ENCODE data around the gene KIF5A.
"Not testable (repeated sequence)": the region's sequence is repeated elsewhere in the genome, so short reads cannot be mapped to it uniquely, and the experiment has no call there.

The KIF5A gene

GRCh38 chr12:57585156-57585555 is 35.3 kb downstream of the KIF5A start:
- no peak for DNase-seq

DNA sequence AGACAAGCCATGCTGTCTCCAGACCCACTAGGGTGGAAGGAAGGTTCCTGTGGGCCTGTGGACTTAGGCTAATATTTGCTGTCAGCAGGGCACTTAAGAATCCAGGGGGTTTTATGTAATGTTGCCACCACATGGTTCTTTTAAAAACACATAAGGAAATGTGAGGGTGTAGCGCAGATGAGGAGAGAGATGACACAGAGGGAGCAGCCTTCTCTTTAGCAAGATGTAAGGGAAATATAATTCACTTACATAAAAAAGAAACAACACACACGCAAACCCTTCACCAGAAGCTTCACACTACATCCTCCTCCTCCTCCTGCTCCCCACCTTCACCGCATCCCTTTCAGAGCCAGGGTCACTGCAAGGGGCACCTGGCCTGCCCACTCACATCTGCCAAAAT is 36.3 kb downstream of the KIF5A start:
- DNase-seq: no peak

DNA sequence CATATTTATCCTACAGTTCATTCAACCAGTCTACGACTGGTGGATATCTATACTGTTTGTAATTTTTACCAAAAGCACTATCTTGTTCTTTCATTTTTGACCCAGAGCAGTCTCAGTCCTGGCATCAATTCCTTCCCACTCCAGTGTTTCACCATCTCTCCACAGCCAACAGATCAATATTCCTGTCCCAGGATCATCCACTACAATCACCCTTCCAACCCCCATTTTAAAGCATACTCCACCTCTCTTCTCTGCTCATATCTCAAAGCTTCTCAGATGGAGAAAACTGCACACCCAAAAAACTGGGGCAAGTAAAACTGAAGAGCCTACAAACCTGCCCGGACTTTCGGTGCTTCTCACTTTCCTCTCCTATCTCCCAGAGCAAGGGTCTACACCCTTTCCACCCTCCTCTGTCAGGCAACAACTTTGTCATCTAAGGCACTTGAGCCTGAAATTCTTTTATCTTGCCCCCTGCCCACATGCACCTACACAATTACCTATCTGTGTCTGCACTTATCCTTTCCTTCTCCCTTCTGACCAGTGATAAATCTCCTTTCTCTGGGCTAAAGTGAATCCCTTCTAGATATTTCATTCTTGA is 37.1 kb downstream of the KIF5A start:
- no peak for DNase-seq

DNA sequence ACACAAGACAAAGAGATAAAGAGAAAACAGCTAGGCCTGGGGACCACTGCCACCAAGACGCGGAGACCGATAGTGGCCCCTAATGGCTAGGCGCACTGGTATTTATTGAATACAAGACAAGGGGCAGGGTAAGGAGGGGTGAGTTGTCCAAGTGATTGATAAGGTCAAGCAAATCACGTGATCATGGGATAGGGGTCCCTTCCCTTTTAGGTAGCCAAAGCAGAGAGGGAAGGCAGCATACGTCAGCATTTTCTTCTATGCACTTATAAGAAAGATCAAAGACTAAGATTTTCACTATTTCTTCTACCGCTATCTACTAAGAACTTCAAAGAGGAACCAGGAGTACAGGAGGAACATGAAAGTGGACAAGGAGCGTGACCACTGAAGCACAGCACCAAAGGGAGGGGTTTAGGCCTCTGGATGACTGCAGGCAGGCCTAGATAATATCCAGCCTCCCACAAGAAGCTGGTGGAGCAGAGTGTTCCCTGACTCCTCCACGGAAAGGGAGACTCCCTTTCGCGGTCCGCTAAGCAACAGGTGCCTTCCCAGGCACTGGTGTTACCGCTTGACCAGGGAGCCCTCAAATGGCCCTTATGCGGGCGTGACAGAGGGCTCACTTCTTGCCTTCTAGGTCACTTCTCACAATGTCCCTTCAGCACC is 39.2 kb downstream of the KIF5A start:
- DNase-seq: not testable (repeated sequence)

GRCh38 chr12:57590479-57590863 is 40.6 kb downstream of the KIF5A start:
- no peak for DNase-seq

DNA sequence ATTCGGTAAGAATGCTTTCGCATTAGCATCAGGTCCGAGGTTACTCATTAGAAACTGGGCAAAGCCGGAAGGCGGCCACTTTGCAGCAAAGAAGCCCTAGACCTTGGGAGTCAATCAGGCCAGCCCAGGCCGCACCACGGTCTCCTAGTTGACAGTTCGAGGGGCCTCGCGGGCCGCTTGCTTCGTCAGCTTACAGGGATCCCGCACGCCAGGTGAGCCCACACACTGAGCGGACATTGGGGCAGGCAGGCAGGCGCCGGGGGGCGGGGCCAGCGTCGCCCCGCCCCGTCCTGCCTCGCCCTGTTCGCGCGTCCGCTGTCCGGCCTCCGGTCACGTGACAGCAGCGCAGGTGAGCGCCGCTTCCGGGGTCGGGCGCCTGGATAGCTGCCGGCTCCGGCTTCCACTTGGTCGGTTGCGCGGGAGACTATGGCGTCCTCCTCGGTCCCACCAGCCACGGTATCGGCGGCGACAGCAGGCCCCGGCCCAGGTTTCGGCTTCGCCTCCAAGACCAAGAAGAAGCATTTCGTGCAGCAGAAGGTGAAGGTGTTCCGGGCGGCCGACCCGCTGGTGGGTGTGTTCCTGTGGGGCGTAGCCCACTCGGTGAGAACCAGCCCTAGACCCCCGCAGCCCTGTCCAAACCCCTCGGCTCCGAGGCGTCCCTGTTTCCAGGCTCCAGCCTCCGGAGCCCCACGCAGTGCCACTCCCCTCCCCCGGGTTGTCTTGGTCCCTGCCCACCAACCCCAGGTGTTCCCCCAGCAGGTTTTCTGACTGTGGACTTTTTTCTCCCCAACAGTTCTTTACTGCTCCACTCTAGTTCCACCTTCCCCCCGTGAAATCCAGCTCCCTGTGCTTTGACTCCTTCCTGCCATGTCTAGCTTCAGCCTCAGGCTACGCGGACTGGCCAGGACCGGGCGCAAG is 41.3 kb downstream of the KIF5A start, which contains the start of gene PIP4K2C:
TSS of gene PIP4K2C (plus strand) at position 329 of the 918 bp plus-strand sequence. CDS start at position 427, 98 bp downstream.
- peak; percentile 2 for DNase-seq

- no peak for DNase-seq
Measured at GRCh38 chr12:57591782-57592325, 42.0 kb downstream of the KIF5A start.

GRCh38 chr12:57592551-57593165 is 42.8 kb downstream of the KIF5A start:
- no peak for DNase-seq

DNA sequence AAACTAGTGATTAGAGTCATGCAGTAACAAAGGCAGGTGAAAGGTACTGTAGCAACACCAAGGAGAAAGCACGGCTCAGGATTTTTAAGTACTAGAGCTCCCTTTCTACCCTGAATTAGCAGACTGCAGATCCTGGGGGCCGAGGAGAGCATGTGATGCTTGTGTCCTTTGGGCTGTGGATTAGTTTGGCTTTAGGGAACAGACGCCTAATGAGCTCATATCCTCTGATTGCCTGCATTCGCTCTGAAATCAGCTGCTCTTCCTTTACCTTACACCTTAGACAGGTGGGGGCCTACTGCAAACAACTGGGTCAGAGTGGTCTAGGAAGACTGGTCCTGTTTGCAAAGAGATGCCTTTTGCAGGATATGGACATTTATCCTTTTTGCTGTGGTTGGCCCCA is 43.3 kb downstream of the KIF5A start:
- no peak for DNase-seq

- no peak for DNase-seq
Measured at GRCh38 chr12:57600395-57600794, 50.6 kb downstream of the KIF5A start.

- DNase-seq: no peak
Measured at GRCh38 chr12:57602544-57602943, 52.7 kb downstream of the KIF5A start.

- DNase-seq: no peak
Measured at GRCh38 chr12:57603324-57603723, 53.5 kb downstream of the KIF5A start.

DNA sequence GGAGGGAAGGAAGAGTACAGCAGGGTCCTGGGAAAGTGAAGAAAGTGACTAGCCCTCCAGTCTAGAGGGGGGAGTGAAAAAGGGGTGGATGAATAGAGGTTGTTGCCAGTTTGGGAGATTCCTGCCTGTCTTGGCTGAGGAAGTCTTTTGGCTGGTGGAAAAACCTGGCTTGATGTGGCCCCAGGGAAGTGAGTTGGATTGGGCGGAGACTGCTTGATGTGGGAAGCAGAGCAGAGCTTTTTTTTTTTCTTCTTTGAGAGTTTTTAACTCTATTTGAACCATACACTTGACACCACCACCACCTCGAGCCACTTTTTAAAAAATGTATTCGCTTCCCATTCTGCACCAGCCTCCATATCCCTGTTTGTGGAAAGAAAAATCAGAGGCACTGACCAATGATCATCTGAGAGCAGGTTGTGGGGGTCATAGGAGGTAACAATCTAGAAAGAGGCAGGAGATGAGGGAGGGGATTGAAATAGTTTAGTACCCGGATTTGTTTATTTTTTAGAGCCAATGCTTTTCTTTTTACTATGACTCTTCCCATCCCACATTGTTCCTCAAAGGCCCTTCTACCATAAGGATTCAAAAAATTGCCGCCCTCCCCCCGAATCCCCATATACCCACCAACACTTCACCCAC is 54.1 kb downstream of the KIF5A start:
- DNase-seq: no peak

DNA sequence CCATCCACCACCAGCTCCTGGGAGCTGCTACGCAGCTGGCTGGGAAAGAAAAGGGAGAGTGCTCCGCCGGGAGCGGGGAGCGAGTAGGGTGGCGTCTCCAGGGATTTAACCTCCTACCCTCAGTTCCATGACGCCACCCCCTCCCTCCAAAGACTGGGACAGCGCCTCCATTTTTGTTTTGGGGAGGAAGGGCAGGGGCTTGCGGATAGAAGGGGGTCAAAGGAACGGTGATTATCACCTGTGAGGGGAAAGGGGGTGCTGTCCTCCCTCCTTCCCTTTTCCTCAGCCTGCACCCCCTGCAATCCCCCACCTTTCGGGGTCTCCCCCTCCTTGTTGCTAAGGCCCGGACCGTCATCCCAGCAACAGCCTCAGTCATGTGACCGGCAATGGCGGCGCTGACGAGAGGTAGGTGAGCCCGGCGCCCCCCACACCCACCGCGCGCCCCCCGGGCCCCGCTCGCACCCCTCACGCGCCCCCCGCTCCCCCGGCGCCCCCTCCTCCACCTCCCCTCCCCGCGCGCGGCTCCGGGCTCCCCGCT is 54.7 kb downstream of the KIF5A start, which contains the start of gene DTX3:
TSS of gene DTX3 (plus strand) at position 371 of the 538 bp plus-strand sequence. CDS start 1,694 bp downstream, outside the sequence.
- DNase-seq: no peak

GRCh38 chr12:57604992-57605810 is 55.4 kb downstream of the KIF5A start:
- DNase-seq: no peak

DNA sequence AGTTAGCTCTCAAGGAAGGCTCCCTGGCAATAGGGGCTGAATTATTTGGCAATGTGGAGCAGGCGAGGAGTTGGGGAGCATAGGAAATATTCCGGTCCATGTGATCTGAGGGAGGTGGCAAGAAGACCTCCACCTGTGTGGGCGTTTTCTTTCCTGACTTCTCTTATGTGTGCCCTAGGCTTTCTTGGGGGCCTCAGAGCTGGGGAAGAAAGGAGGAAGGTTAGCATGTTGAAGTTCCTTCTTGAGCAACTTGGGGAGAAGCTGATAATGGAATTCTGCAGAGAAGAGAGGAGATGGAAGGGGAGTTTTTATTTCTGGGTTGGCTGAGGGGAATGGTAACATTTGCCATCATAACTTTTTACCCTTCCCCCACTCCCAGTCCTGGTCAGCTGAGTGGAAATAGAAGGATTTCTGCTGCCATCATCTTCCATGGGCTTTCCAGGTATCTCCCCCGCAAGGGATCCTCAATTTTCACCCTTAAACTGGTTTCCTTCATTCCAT is 56.0 kb downstream of the KIF5A start:
- DNase-seq: no peak

DNA sequence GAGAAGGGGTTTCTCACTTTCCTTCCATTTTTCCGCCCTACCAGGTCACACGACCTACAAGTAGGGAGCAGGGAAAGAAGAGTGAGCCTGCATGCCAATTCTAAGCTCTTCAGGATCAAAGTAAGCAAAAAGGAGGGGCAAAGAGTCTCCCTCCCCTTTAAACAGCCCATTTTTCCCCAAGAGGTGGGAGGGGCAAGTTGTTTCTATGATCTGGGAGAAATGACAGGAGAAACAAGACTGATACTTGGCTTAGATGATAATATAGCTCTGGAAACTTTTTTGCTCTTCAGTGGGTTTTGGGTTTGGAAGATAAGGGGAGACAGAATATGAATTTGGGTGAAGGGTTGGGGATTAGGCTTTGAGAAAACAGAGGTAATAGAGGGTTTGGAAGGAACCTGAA is 56.6 kb downstream of the KIF5A start:
- DNase-seq: no peak

GRCh38 chr12:57606821-57607220 is 57.0 kb downstream of the KIF5A start:
- no peak for DNase-seq

GRCh38 chr12:57607958-57608663 is 58.3 kb downstream of the KIF5A start:
- DNase-seq: no peak

DNA sequence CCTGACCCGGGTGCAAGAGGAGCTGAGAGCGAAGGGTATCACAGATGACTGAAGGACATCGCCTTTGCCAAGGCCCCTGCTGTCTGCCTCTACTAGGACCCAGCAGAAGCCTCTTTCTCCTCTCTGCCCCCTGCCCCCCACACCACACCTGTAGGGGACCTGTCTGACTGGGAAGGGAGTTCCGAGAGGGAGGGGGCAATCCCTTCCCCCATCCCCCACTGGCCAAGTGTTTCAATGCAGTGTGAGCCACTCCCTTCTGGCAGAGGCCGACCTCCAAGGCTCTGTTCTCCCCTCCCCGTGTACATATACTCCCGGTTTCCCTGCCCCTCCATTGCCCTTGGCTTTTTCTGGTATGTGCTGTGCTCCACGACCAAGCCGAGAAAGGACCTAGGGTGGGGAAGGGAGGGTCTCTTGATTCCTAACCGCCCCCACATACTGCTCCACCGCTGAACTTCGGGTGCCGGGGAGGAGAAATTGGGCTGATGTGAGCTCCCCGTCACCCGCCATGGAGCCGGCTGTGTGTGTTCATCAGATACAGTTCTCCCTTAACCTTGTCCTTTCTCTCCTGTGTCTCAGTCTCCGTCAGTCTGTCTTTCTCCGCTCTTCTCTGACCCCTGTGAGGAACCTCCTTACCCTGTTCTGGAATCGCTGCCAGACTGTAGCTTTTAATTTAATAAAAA is 59.4 kb downstream of the KIF5A start:
- no peak for DNase-seq
